DND-41 (cell line): ENCODE data around the gene RAB8A.

Experiments
- ATAC-seq: fragments of 200-7000 bp; cut with Tn5 transposase; 3 replicates; pipeline ENCODE4 v1.9.1; 2021; ENCODE audit warnings: low read depth; ENCODE audit not compliant: insufficient read depth
- DNase-seq: peaks from one replicate; pipeline ENCODE4 v3.0.0-alpha.2; 2020
- H2AFZ ChIP-seq: 2 replicates; pipeline ENCODE4 v1.6.0; 2012; ENCODE audit warnings: low read depth, low read length
- H3K27ac ChIP-seq: 2 replicates; pipeline ENCODE4 v1.5.1; 2012; ENCODE audit warnings: low read length, inconsistent platforms
- H3K27me3 ChIP-seq: fragments of 200-600 bp; sonication (generic); 2 replicates; pipeline ENCODE4 v1.6.0; 2012; ENCODE audit warnings: low read length, mild to moderate bottlenecking, inconsistent platforms; ENCODE audit not compliant: insufficient read depth, poor library complexity
- H3K36me3 ChIP-seq: 2 replicates; pipeline ENCODE4 v1.5.1; 2012; ENCODE audit warnings: low read length, inconsistent platforms; ENCODE audit not compliant: insufficient read depth
- H3K4me1 ChIP-seq: 2 replicates; pipeline ENCODE4 v1.5.1; 2012; ENCODE audit warnings: mild to moderate bottlenecking, low read length; ENCODE audit not compliant: insufficient read depth
- H3K4me2 ChIP-seq: 2 replicates; pipeline ENCODE4 v1.6.0; 2012; ENCODE audit warnings: mild to moderate bottlenecking, moderate library complexity, low read length, inconsistent platforms; ENCODE audit not compliant: insufficient read depth
- H3K4me3 ChIP-seq, 2 experiments: fragments of 200-600 bp in 1 of 2; shearing (Covaris generic) in 1 of 2; 2 replicates each; pipeline ENCODE4 v1.5.1; 2012 to 2016; ENCODE audit warnings: inconsistent platforms in 2 of 2, low read length in 2 of 2, mild to moderate bottlenecking in 2 of 2, low read depth in 1 of 2, moderate library complexity in 1 of 2
- H3K79me2 ChIP-seq: 2 replicates; pipeline ENCODE4 v1.6.0; 2012; ENCODE audit warnings: low read length, inconsistent platforms; ENCODE audit not compliant: insufficient read depth
- H3K9ac ChIP-seq: 2 replicates; pipeline ENCODE4 v1.6.0; 2012; ENCODE audit warnings: low read depth, mild to moderate bottlenecking, inconsistent platforms, low read length, moderate library complexity
- H3K9me3 ChIP-seq: 2 replicates; pipeline ENCODE4 v1.5.1; 2012; ENCODE audit warnings: low read length, moderate library complexity, mild to moderate bottlenecking, inconsistent platforms; ENCODE audit not compliant: insufficient read depth, severe bottlenecking
- H4K20me1 ChIP-seq: 2 replicates; pipeline ENCODE4 v1.6.0; 2012; ENCODE audit warnings: low read length; ENCODE audit not compliant: insufficient read depth
- CTCF ChIP-seq: IDR thresholded peaks from 2 replicates; pipeline ENCODE4 v1.5.1; 2012; ENCODE audit warnings: borderline replicate concordance, low read length, moderate library complexity, mild to moderate bottlenecking; ENCODE audit not compliant: poor library complexity, severe bottlenecking; ENCODE audit errors: extremely low read depth
- EZH2 ChIP-seq: IDR thresholded peaks from 3 replicates; pipeline ENCODE4 v1.6.1; 2012; ENCODE audit warnings: borderline replicate concordance, low read depth, mild to moderate bottlenecking, moderate library complexity, low read length, inconsistent platforms; ENCODE audit not compliant: severe bottlenecking

RAB8A gene

GRCh38 chr19:16064209-16064889, 47.3 kb upstream of the RAB8A start:
- Histone ChIP-seq H4K20me1 (no peaks in the 10 kb centered on the region), H3K27ac (no peak overlapping the region), H3K9ac (no peak overlapping the region), H2AFZ (no peak overlapping the region), H3K4me1 (no peaks in the 10 kb centered on the region), H3K36me3 (no peaks in the 10 kb centered on the region), H3K4me3 (no peak overlapping the region), H3K79me2 (no peaks in the 10 kb centered on the region), H3K4me2 (no peak overlapping the region), H3K27me3 (no peaks in the 10 kb centered on the region), H3K9me3 (peaks cover 3% of the 10 kb centered on the region)
- no peak for TF ChIP-seq CTCF
- no peak for TF ChIP-seq EZH2
- ATAC-seq (no peak), DNase-seq (no peak)

- Histone ChIP-seq H3K9ac (no peak overlapping the region), H3K27me3 (no peaks in the 10 kb centered on the region), H3K9me3 (peaks cover 3% of the 10 kb centered on the region), H3K4me1 (no peaks in the 10 kb centered on the region), H3K4me3 (no peak overlapping the region), H3K27ac (no peak overlapping the region), H4K20me1 (no peaks in the 10 kb centered on the region), H3K79me2 (no peaks in the 10 kb centered on the region), H2AFZ (no peak overlapping the region), H3K4me2 (no peak overlapping the region), H3K36me3 (no peaks in the 10 kb centered on the region)
- ATAC-seq: peak; percentile 71
- TF ChIP-seq CTCF (peak; percentile 60), EZH2 (no peak)
- DNase-seq: peak; percentile 56
Measured at GRCh38 chr19:16066611-16067104, 45.0 kb upstream of the RAB8A start.

- no peaks in the 10 kb centered on the region for H3K79me2 ChIP-seq
- DNase-seq (no peak), ATAC-seq (no peak)
- no peaks in the 10 kb centered on the region for H3K36me3 ChIP-seq
- no peak overlapping the region for H3K4me3 ChIP-seq
- no peak overlapping the region for H2AFZ ChIP-seq
- no peak for TF ChIP-seq CTCF
- no peak for TF ChIP-seq EZH2
- no peaks in the 10 kb centered on the region for H3K4me1 ChIP-seq
- H4K20me1 ChIP-seq: no peaks in the 10 kb centered on the region
- H3K9me3 ChIP-seq: peaks cover 3% of the 10 kb centered on the region
- no peak overlapping the region for H3K4me2 ChIP-seq
- H3K9ac ChIP-seq: no peak overlapping the region
- no peaks in the 10 kb centered on the region for H3K27me3 ChIP-seq
- no peak overlapping the region for H3K27ac ChIP-seq
Measured at GRCh38 chr19:16067205-16067938, 44.3 kb upstream of the RAB8A start.
